DMS 273 (cell line): ENCODE measurements around the gene KCNQ1.
A peak's percentile ranks its signal among the peaks of the same experiment; 100 is the strongest.

ENCODE experiments used
- DNase-seq: peaks from one replicate; lab custom pipeline; 2025; ENCODE audit not compliant: unreplicated experiment; lab: John Stamatoyannopoulos, UW

KCNQ1 gene

DNA sequence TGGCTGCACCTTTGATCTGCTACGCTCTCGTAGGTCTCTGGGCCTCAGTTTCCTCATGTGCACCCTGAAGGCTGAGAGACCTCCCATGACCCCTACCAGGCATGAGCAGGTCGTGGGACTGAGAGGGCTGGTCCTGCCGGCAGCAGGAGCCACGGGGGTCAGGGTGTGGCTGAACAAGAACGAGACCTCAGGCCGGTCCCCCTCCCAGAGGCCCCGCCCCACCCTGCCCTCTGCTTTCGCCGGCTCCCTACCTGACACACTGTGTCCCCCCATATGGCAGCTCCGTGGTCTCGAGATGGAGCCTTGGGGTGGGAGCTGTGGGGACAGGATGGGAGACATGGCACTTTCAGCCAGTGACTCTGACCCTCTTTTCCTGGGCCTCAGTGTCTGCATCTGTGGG is 400.2 kb downstream of the KCNQ1 start:
- DNase-seq, result no peak

DNA sequence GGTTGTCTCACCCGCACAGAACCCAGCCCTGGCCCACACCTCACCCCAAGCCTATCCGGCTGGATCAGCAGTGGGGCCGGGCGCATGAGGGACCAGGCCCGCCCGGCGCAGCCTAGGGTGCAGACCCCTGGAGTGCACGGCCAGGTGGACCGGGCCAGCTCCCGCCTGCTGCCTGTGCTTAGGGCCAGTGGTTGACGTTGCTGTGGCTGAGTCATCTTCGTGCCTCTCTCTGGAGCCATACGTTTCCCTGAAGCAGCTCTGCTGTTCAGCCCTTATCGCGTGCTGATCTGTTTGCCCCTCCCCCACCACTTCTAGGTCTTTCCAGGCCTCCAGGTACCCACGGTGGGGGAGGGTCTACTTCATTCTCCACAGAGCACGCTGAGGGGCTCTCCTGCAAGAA is 401.2 kb downstream of the KCNQ1 start:
- DNase-seq, result no peak

DNA sequence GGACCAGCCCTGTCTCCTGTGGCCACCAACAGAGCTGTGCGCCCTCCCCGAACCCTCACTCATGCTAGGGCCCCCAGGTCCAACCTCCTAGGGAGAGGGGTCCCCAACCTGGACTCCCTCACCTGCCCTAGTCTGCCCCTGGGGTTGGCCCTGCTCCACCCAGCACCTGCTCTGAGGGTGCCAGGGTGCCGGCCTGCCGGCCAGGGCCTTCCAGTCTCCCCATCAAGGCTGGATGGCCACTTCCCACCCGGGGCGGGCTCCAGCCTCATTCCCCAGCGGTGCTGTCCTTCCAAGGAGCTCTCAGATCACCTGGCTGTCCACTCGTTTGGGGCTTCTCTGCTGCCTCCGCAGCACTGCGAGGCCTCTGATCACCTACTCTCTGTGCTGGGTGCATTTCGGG is 401.7 kb downstream of the KCNQ1 start:
- no peak for DNase-seq

- DNase-seq, result no peak
Observed at GRCh38 chr11:2847561-2847960, 402.8 kb downstream of the KCNQ1 start.

GRCh38 chr11:2848497-2848896 is 403.7 kb downstream of the KCNQ1 start:
- no peak for DNase-seq

DNA sequence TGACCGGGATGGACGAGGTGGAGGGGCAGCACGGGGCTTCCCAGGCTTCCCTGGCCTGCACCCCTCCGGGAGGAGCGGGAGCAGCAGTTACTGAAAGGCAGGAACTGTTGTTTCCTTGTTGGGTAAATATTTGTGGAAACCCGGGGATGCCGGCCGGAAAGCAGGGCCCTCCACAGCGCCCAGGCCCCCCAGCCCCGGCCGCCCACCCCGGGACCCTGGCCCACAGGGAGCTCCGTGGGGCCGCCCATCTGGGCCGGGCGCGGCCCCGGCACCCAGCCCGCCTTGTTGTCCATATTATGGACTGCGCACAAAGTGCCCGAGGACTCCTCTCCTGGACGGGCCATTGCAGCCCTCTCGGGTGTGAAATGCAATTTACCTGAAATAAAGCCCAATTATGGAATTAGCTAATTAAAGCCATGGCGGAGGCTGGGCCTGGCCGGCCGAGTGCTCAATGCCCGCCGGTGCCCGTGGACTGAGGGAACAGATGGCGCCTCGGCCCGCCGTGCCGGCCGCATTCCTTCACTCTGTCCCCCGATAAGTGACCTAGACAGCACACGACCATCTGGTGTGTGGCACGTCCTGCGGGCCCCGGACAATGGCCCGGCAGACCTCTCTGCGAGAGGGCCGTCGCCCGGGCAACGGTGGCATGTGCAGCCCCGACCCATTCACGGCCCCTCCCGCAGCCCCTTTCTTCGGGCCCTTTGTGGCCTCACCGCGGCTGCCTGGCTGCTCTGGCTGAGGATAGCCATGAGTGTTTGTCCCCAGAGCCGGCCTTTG is 405.4 kb downstream of the KCNQ1 start:
- DNase-seq, result no peak

DNA sequence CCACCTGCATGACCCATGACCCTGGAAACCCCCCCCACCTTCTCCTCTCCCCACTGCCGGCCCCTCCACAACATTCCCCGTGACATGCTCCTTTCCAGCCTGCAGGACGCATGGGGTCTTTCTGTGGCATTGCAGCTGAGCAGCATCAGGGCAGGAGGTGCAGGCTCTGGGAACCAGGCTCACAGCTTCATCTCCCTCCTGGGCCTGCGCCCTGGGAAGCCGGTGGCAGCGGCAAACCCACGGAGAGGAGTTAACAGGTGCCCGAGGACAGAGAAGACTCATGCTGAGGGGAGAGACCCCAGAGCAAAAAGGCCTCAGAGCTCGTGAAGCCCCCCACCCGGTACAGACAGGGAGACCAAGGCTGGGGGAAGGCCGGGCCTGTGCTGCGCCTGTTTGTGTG is 408.6 kb downstream of the KCNQ1 start:
- DNase-seq, result no peak

DNA sequence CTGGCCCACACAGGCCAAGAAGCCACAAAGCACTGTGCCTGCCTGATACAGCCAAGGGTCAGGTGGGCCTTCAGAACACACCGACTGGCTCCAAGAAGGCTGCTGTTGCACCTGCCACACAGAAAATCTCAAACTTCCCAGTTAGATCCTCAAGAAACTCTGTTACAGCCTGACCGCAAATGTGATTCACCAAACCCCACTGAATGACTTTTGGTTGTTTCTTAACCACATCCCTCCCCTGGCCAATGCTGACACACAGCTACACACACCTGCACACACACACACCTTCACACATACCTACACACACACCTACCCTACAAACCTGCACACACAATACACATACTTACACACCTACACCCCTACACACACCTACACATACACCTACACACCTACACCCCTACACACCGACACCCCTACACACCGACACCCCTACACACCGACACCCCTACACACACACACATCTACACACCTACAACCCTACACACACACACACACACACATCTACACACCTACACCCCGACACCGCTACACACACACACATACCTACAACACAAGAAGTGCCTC is 409.3 kb downstream of the KCNQ1 start:
- no peak for DNase-seq

DNA sequence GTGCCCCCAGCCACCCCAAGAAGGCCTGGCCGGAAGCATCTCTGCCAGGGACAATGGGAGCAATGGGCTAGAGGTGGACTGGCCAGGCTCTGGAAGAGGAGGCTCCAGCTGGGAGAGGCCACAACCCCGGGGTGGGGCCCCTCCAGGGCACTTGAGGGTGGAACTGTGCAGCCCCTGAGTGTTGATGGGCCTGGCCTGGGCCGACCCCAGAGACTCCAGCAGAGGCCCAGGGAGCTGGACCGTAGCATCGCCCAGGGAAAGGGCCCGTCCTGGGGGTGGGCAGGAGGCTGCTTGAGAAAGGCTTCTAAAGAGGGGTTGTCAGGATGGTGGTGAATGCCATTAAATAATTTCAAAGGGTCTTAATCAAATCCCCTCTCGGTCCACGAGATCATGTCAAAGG is 410.4 kb downstream of the KCNQ1 start:
- DNase-seq, result no peak

DNA sequence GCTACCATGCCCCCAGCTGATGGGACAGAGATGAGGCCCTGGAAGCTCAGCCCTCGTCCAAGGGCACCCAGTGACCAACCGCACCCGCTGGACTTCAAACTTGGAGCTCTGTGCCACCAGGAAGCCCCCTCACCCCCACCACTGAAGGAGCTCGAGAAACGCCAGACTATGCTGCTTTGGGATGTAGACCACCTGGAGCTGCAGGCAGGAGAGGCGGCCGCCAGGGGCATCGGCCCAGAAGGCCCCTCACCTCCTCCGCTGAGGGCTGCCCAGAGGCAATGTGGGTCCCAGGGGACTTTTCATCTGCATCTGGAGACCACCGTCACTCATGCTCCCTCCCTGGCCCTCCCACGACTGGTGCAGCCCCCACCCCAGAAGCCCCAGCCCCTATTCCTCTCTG is 412.5 kb downstream of the KCNQ1 start:
- DNase-seq, result no peak

DNA sequence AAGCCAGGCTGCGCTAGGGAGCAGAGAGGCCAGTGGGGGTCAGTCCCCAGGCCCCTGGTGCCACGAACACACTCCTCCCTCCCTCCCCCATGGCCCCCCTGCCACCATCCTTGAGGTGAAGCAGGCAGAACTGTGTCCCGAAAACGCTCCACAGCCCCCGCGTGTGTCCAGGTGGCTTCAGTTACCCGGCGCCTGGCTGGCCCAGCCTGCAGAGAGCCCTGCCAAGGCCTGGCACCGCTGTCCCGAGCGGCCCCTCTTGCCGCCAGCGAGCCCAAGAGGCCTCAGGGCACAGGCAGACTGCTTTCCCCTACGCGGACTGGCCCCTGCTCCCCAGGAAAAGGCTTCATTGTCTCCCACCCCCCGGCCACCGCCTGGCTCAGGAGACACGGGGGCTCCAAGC is 413.1 kb downstream of the KCNQ1 start:
- no peak for DNase-seq

- no peak for DNase-seq
Observed at GRCh38 chr11:2858995-2859698, 414.3 kb downstream of the KCNQ1 start.

GRCh38 chr11:2859699-2860037 is 414.9 kb downstream of the KCNQ1 start:
- DNase-seq, result no peak

GRCh38 chr11:2860636-2861035 is 415.8 kb downstream of the KCNQ1 start:
- no peak for DNase-seq

DNA sequence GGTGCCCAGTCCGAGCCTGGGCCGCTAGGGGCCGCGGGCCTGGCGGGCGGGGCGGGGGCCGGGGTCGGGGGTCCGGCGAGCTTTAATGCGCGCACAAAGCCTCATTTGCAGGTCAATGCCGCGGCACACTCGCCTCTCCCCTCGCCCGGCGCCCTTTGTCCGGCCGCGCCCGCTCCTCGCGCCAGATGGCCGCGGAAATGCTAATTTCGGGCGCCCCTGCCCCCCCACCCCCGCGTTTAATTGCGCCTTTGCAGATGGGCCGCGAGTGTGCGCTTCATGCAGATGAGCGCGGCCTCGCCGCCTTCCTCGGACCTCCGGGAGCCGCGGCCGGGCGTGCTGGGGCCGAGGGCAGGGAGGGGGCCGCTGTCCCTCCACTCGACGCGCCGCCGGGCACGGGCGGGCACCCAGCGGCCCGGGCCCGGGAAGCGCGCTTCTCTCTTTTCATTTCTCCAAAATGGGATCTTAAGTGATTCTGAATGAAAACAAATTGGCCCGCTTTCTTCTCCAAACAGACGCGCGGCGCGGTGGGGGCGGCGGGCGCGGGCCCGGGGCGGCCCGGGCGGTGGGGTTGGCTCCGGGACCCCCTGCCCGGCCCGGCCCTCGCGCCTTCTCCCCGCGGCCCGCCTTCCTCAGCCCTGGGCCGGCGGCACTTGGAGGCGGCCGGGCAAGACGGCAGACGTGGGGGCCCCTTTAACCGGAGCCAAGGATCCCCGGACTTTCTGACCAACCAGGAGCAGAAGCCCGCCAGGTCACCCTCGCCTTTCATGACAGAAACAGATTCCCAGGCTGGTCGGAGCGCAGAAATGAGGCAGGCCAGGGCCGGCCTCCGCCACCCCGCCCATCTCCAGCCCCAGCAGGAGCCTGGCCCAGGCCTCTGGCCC is 417.8 kb downstream of the KCNQ1 start:
- DNase-seq, result peak; percentile 42

DNA sequence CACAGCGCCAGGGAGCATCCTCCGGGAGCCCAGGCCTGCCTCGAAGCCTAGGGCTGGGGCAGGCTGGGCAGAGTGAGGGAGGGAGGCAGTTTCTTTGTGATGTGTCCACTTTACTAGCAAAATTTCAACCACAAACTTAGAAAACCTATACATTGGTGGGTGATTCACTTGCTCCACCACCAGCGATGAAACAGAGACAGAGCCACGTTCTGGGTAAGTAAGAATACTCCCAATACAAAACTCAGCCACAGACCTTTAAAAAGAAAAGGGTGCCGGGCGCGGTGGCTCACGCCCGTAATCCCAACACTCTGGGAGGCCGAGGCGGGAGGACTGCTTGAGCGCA is 418.4 kb downstream of the KCNQ1 start:
- DNase-seq, result no peak

DNA sequence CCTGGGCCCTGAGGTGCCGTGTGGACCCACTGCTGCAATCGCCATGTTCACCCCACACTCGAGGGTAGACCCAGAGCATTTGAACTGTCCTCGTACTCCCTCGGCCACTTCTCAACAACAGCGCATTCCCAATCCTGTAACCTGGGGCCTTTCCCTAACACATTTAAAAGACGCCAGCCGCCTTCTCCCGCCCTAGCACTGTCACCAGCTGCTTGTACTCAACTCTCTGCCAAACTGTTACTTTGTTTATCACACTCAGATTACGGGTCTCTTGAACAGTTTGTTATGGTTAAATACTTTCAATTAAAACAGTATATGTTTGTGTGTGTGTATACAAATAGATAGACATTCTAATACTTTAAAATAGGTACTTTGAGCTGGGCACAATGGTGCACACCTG is 420.1 kb downstream of the KCNQ1 start:
- DNase-seq, result peak; percentile 24

DNA sequence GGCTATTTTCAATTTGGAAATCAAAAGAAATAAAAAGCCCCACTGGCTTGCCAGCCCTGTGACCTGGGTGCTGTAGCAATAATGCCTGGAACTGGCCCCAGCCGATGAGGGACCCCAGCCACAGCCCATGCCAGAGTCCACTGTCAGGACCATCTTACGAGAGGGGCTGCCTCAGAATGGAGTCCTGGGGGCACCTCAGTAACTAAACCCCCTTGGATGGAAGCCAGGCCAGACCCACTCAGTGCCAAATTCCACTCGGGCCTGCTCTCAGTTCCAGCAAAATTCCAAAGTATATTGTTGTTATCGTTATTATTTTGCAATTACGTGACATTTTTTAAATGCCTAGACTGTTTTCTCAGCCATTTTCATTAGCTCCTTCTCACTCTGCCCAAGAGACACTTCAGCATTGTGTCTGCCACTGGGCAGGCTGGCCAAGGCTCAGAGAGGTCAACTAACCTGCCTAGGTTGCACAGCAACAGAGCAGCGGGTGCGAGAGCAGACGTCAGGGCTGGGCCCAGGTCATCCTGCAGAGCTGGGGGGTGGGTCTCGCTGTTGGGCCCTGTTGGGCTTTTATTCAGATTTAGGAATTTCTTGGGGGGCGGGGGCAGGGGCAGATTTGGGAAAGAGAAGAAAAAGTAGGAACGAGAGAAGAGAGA is 421.2 kb downstream of the KCNQ1 start:
- no peak for DNase-seq

GRCh38 chr11:2867142-2867541 is 422.3 kb downstream of the KCNQ1 start:
- DNase-seq, result no peak

GRCh38 chr11:2867722-2868505 is 423.1 kb downstream of the KCNQ1 start:
- no peak for DNase-seq
